ENCODE measurements around the gene CARD14.
"Not testable (repeated sequence)": the region's sequence is repeated elsewhere in the genome, so short reads cannot be mapped to it uniquely, and the experiment has no call there.

CARD14 gene

GRCh38 chr17:80258296-80258695 lies 88.5 kb downstream of the CARD14 start:
- not testable (repeated sequence) for H3K27me3 Mint-ChIP-seq; DNase-seq (ENCODE audit: low spot score in 2 of 2); ATAC-seq (ENCODE audit: low read depth); H3K36me3 Mint-ChIP-seq; H3K9me3 Mint-ChIP-seq
- H3K27ac Mint-ChIP-seq, result peak overlapping the region; percentile 4
- H3K4me3 Mint-ChIP-seq, result peak overlapping the region; percentile 46
- H3K4me1 Mint-ChIP-seq, result peaks cover 32% of the 10 kb centered on the region
